ENCODE data around the gene ZNF569. TPM values are rescaled to one million over a fixed set of nuclear protein-coding genes. Genes with fewer than 3 reads are reported as not detected.

Gene ZNF569
- total RNA-seq, 1 donor from 2014 or later, result 5.2 TPM

DNA sequence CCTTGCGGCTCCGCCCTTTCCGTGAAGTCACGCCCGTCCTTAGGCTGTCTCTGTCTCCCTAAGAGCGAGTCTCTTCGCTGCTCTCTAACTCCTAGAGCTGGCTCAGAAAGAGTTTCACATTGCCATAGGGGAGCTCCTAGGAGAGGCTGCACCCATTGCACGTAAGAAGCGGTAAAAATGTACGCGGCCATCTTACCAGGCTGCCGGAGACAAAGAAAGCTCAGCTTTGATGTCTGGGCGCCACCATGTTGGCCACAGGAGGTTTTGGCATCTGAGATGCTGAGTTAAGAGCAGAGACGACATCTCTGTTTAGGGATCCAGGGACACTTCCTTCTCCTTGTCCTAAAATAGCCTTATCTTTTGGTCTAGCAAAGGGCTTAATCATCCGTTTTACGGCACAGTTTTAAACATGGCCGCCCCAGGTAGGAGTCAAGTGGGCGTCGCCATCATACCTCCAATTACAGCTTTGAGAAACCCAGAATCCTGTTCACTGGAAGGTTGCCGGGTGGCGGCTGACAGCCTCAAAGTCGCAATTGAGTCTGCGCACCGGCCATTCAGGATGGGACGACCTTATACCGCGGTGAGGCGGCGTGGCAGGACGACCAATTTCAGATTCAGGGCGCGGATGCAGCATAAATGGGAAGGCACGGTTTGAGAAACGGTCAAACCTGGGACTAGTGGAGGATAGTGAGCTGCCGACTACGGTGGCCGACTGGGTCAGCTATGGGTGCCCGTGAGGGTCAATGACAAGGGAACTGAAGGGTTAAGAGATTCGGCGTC, 39.3 kb upstream of the ZNF569 start, which contains the start of gene ZNF793:
ZNF793 (plus strand) TSS at position 553 of the 780 bp plus-strand sequence. CDS start 16,501 bp downstream, outside the sequence.
- Histone ChIP-seq H3K27ac (peak within 1 kb of the TSS; percentile 93), H3K9me3 (no peaks in the 10 kb centered on the region), H3K27me3 (no peaks in the 10 kb centered on the region), H3K4me3 (peak within 1 kb of the TSS; percentile 67), H3K36me3 (no peaks in the 10 kb centered on the region), H3K4me1 (no peaks in the 10 kb centered on the region)
- DNase-seq, result peak; percentile 79
- peak; percentile 86 for ATAC-seq
- no peak for TF ChIP-seq CTCF (IDR thresholded peaks at IDR 0.05)
- intact Hi-C loops (cut with DNase I), result no loop called here

GRCh38 chr19:37505958-37506386, 38.7 kb upstream of the ZNF569 start:
- Histone ChIP-seq H3K4me3 (peak overlapping the region; percentile 67), H3K27me3 (no peaks in the 10 kb centered on the region), H3K36me3 (no peaks in the 10 kb centered on the region), H3K27ac (peak overlapping the region; percentile 93), H3K4me1 (no peaks in the 10 kb centered on the region), H3K9me3 (no peaks in the 10 kb centered on the region)
- no peak for TF ChIP-seq CTCF (IDR thresholded peaks at IDR 0.05)
- intact Hi-C loops (cut with DNase I), result no loop called here
- ATAC-seq, result peak; percentile 8
- DNase-seq, result no peak

GRCh38 chr19:37492213-37492612, 25.0 kb upstream of the ZNF569 start:
- Histone ChIP-seq H3K9me3 (peaks cover 51% of the 10 kb centered on the region), H3K27me3 (no peaks in the 10 kb centered on the region), H3K4me3 (no peak overlapping the region), H3K4me1 (no peaks in the 10 kb centered on the region), H3K27ac (no peak overlapping the region), H3K36me3 (no peaks in the 10 kb centered on the region)
- intact Hi-C loops (cut with DNase I), result no loop called here
- no peak for TF ChIP-seq CTCF (IDR thresholded peaks at IDR 0.05)
- no peak for ATAC-seq
- DNase-seq, result no peak

GRCh38 chr19:37484406-37485168, 17.3 kb upstream of the ZNF569 start:
- TF ChIP-seq CTCF (IDR thresholded peaks at IDR 0.05), result no peak
- ATAC-seq (no peak), DNase-seq (no peak)
- intact Hi-C loops (cut with DNase I), result no loop called here
- no peak overlapping the region for H3K27ac ChIP-seq
- H3K4me3 ChIP-seq, result no peak overlapping the region
- no peaks in the 10 kb centered on the region for H3K4me1 ChIP-seq
- H3K27me3 ChIP-seq, result no peaks in the 10 kb centered on the region
- H3K9me3 ChIP-seq, result peaks cover 82% of the 10 kb centered on the region
- peaks cover 24% of the 10 kb centered on the region for H3K36me3 ChIP-seq

DNA sequence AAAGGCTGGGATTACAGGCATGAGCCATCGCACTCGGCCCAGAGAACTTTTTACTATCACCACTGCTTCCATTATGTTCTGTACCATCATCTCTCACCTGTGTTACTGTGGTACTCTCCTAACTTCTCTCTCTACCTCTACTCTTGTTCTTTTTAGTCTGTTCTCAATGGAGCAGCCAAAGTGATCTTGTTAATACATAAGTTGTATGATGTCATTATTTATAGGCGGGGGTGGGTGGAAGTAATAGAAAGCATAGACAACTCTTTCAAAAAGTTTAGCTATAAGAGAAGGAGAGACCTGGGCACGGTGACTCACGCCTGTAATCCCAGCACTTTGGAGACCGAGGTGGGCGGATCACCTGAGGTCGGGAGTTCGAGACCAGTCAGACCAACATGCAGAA, 4.9 kb upstream of the ZNF569 start:
- TF ChIP-seq CTCF (IDR thresholded peaks at IDR 0.05), result no peak
- H3K36me3 ChIP-seq, result peaks cover 22% of the 10 kb centered on the region
- no peak for DNase-seq
- intact Hi-C loops (cut with DNase I), result no loop called here
- ATAC-seq, result no peak
- H3K4me3 ChIP-seq, result no peak overlapping the region
- H3K27me3 ChIP-seq, result no peaks in the 10 kb centered on the region
- H3K9me3 ChIP-seq, result no peaks in the 10 kb centered on the region
- no peak overlapping the region for H3K27ac ChIP-seq
- H3K4me1 ChIP-seq, result peaks cover 16% of the 10 kb centered on the region
